GM12878 (cell line): Measurements from ENCODE around the gene TARS3. TPM values are rescaled to one million over a fixed set of nuclear protein-coding genes. Genes with fewer than 3 reads are reported as not detected.
A peak's percentile ranks its signal among the peaks of the same experiment; 100 is the strongest.

Experiments
- ATAC-seq: fragments of 200-7000 bp; cut with Tn5 transposase; 3 replicates; pipeline ENCODE4 v1.9.1; 2020; ENCODE audit warnings: mild to moderate bottlenecking, moderate library complexity
- BruUV-seq: library from RNA; stranded (reverse); fragments of 400-500 nt; replicated peaks from 2 replicates; lab custom pipeline; 2021; lab: Mats Ljungman, UMichigan
- CTCF ChIA-PET: fragments of 300-600 bp; sonication (Branson Sonifier 250); formaldehyde crosslinking; extraction: SDS; loops from one replicate; lab custom pipeline; 2021; ENCODE audit warnings: inconsistent platforms; lab: Yijun Ruan, JAX
- POLR2A ChIA-PET: fragments of 350-600 bp; formaldehyde crosslinking; extraction: SDS; loops from one replicate; lab custom pipeline; 2021; ENCODE audit warnings: inconsistent platforms; lab: Charles Lee
- RAD21 ChIA-PET: fragments of 300-600 bp; sonication (Branson Sonifier 250); formaldehyde crosslinking; loops from one replicate; lab custom pipeline; 2023; ENCODE audit warnings: antibody characterized with exemption; ENCODE audit not compliant: unreplicated experiment; lab: Charles Lee
- SMC1A ChIA-PET: fragments of 300-600 bp; sonication (Branson Sonifier 250); formaldehyde crosslinking; loops from one replicate; lab custom pipeline; 2023; ENCODE audit not compliant: unreplicated experiment, uncharacterized antibody; lab: Charles Lee
- DNase-seq: peaks from one replicate; pipeline ENCODE4 v3.0.0-alpha.2; 2011; ENCODE audit warnings: low read depth, low spot score
- FAIRE-seq: peaks from 3 replicates; lab custom pipeline; 2011; peaks lifted over from hg19 to GRCh38; lab: Jason Lieb, UNC
- H2AFZ ChIP-seq: 2 replicates; pipeline ENCODE4 v1.6.0; 2011; ENCODE audit warnings: low read depth, low read length, control low read depth; ENCODE audit not compliant: control insufficient read depth
- H3K27ac ChIP-seq: 2 replicates; pipeline ENCODE4 v1.5.1; 2011; ENCODE audit warnings: control low read depth; ENCODE audit not compliant: control insufficient read depth, insufficient read depth
- H3K27me3 ChIP-seq, 2 experiments: replicated peaks in 1 of 2; 2 replicates each; pipeline versions ENCODE4 v1.6.0 to v1.6.1; 2011; ENCODE audit warnings: low read length in 1 of 2; ENCODE audit not compliant: control insufficient read depth in 2 of 2, insufficient read depth in 2 of 2
- H3K36me3 ChIP-seq, 2 experiments: 2 replicates each; pipeline ENCODE4 v1.5.1; 2011; ENCODE audit warnings: low read length in 1 of 2; ENCODE audit not compliant: control insufficient read depth in 2 of 2, insufficient read depth in 2 of 2
- H3K4me1 ChIP-seq: 2 replicates; pipeline ENCODE4 v1.6.1; 2011; ENCODE audit warnings: mild to moderate bottlenecking, low read length, moderate library complexity, mixed read lengths; ENCODE audit not compliant: control insufficient read depth, insufficient read depth
- H3K4me2 ChIP-seq: 2 replicates; pipeline ENCODE4 v1.6.0; 2011; ENCODE audit warnings: control low read depth; ENCODE audit not compliant: control insufficient read depth, insufficient read depth
- H3K4me3 ChIP-seq: fragments of 200-600 bp; sonication (generic); 2 replicates; pipeline ENCODE4 v1.5.1; 2016
- H3K79me2 ChIP-seq: 2 replicates; pipeline ENCODE4 v1.6.0; 2011; ENCODE audit warnings: low read length; ENCODE audit not compliant: control insufficient read depth, insufficient read depth
- H3K9ac ChIP-seq: 2 replicates; pipeline ENCODE4 v1.8.0; 2011; ENCODE audit warnings: low read length, control low read depth, mixed read lengths; ENCODE audit not compliant: control insufficient read depth, insufficient read depth
- H3K9me3 ChIP-seq: replicated peaks from 3 replicates; pipeline ENCODE4 v1.5.1; 2011; ENCODE audit warnings: mild to moderate bottlenecking, low read length; ENCODE audit not compliant: control insufficient read depth, insufficient read depth
- H4K20me1 ChIP-seq: 2 replicates; pipeline ENCODE4 v1.6.0; 2011; ENCODE audit not compliant: control insufficient read depth, insufficient read depth
- ATF7 ChIP-seq: fragments of 450-650 bp; IDR thresholded peaks from 2 replicates; pipeline ENCODE4 v1.6.1; 2016; ENCODE audit warnings: low read depth, mild to moderate bottlenecking
- EED ChIP-seq: sonication (generic); IDR thresholded peaks from 2 replicates; pipeline ENCODE4 v1.6.1; 2016; ENCODE audit warnings: antibody characterized with exemption, low read depth
- ESRRA ChIP-seq: IDR thresholded peaks from 2 replicates; pipeline ENCODE4 v1.6.1; 2012; ENCODE audit warnings: mild to moderate bottlenecking, low read length, improper control_type of control experiment
- HDGF ChIP-seq: fragments of 450-650 bp; IDR thresholded peaks from 2 replicates; pipeline ENCODE4 v1.6.1; 2016; ENCODE audit warnings: antibody characterized with exemption
- IKZF1 ChIP-seq: fragments of 450-650 bp; conservative IDR thresholded peaks from 2 replicates; pipeline ENCODE4 v1.6.1; 2017; ENCODE audit warnings: antibody characterized with exemption, mild to moderate bottlenecking
- KDM1A ChIP-seq: fragments of 200-600 bp; sonication (generic); IDR thresholded peaks from 2 replicates; pipeline ENCODE4 v1.6.1; 2016; ENCODE audit warnings: borderline replicate concordance
- MEF2B ChIP-seq: fragments of 450-650 bp; IDR thresholded peaks from 2 replicates; pipeline ENCODE4 v1.6.1; 2018; ENCODE audit warnings: mild to moderate bottlenecking, moderate library complexity; ENCODE audit not compliant: partially characterized antibody, poor library complexity, severe bottlenecking
- NBN ChIP-seq: fragments of 450-650 bp; IDR thresholded peaks from 2 replicates; pipeline ENCODE4 v1.6.1; 2016
- POLR2A ChIP-seq: IDR thresholded peaks from 2 replicates; pipeline ENCODE4 v1.6.1; 2011; ENCODE audit warnings: low read depth, mild to moderate bottlenecking, low read length
- SIN3A ChIP-seq: IDR thresholded peaks from 2 replicates; pipeline ENCODE4 v1.6.1; 2012; ENCODE audit warnings: low read depth, low read length, improper control_type of control experiment
- ZNF384 ChIP-seq: IDR thresholded peaks from 2 replicates; pipeline ENCODE4 v1.6.1; 2012; ENCODE audit warnings: low read depth, mild to moderate bottlenecking, low read length, improper control_type of control experiment, borderline replicate concordance
- ZZZ3 ChIP-seq: IDR thresholded peaks from 2 replicates; pipeline ENCODE4 v1.6.1; 2011; ENCODE audit warnings: low read depth; ENCODE audit not compliant: control insufficient read depth, insufficient read length
- WGBS: methylation state at CpG from one replicate; pipeline ENCODE4 v1.1.6; 2016; ENCODE audit warnings: low lambda C conversion rate; ENCODE audit not compliant: insufficient replicate concordance, insufficient coverage; ENCODE audit errors: missing lambda C conversion rate; 5-methylcytosine and 5-hydroxymethylcytosine counted together
- in situ Hi-C: fragments of 300-500 bp; cut with MboI; formaldehyde crosslinking; loops from 9 replicates; pipeline ENCODE4 v1.14.3; 2018; ENCODE audit warnings: mixed read lengths
- intact Hi-C: fragments of 100-400 bp; cut with micrococcal nuclease; formaldehyde crosslinking; loops from one replicate; pipeline ENCODE4 v1.14.2; 2022; ENCODE audit not compliant: unreplicated experiment
- polyA plus RNA-seq, 11 experiments: library from polyadenylated mRNA; depleted of rRNA in 4 of 11; unstranded in 6 of 11; stranded (reverse) in 5 of 11; fragments of >200 nt; fragmentation: Nextera tagmentation in 4 of 11; fragmentation: Illumina TruSeq in 1 of 11; extraction: Ambion mirVana in 4 of 11; extraction: Trizol in 1 of 11; gene quantifications; 1 replicate in 1 of 11; 2 replicates in 10 of 11; pipeline versions ENCODE4 v1.2.1 to v1.2.3, GENCODE V29; 2011 to 2016; ENCODE audit warnings: inconsistent platforms in 2 of 11, missing spikeins in 2 of 11, low read depth in 1 of 11
- total RNA-seq, 4 experiments: library from RNA; depleted of rRNA in 3 of 4; stranded (reverse); fragments of >200 nt in 3 of 4; fragmentation: Illumina TruSeq in 1 of 4; extraction: Trizol in 1 of 4; gene quantifications; 2 replicates each; pipeline versions ENCODE4 v1.2.1 to v1.2.3, GENCODE V29; 2013 to 2021
- TF ChIP-seq, protein P1 (sequence below), 3 experiments: IDR thresholded peaks in 2 of 3; conservative IDR thresholded peaks in 1 of 3; 2 replicates each; pipeline ENCODE4 v1.5.1; 2011; ENCODE audit warnings: low read depth in 3 of 3, low read length in 3 of 3, mild to moderate bottlenecking in 3 of 3, control low read depth in 2 of 3, moderate library complexity in 2 of 3, inconsistent platforms in 1 of 3, mixed read lengths in 1 of 3; ENCODE audit not compliant: control insufficient read depth in 2 of 3, insufficient read depth in 1 of 3; ENCODE audit errors: extremely low read depth in 1 of 3
- TF ChIP-seq, protein P2 (sequence below): fragments of 150-350 bp; IDR thresholded peaks from 2 replicates; pipeline ENCODE4 v1.6.1; 2016; ENCODE audit warnings: low read depth, low read length
- TF ChIP-seq, protein P3 (sequence below): IDR thresholded peaks from 2 replicates; pipeline ENCODE4 v1.6.1; 2011; ENCODE audit warnings: low read depth, mild to moderate bottlenecking, low read length, moderate library complexity, borderline replicate concordance; ENCODE audit errors: extremely low read depth

TARS3 gene
- total and polyA plus RNA-seq, 10 of the 15 experiments (the other 5 are each of a cell fraction or from before 2014, with no cell fraction given) = 1.4 to 7.8 (median 5.3) TPM

DNA sequence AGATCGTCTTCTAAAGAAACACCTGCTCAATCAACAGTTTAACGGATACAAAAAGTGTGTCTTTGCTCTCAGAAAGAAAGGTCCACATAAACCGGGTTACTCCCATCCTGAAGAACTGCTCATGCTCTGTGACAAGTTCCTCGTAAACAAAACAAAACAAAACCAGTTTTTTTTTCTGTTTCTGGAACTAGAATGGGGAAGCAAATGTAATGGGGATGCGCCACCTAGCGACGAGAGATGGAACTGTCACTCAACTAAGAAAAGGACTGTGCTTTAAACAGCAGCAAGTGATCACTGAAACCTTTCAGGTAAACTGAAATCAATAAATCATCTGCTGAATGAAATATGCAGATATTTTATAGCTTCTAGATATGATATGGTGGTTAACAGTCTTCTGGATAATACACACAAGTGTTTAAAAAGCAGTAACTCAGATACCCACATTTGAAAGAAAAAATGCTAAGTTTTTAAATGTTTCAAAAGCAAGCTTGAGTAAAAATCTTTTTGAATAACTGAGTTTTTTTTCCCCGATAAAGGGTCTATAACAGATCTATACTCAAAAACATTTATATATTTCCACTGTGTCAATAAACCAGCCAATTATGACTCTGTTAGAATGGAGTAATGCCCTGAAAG, 83.0 kb downstream of the TARS3 start:
- Histone ChIP-seq H3K4me1 (peaks cover 5% of the 10 kb centered on the region; the same call in 1 of the 2 replicates), H3K4me3 (0 out of 2 replicates have a peak overlapping the region, but pooled peaks have one; percentile 8), H3K36me3 (peaks cover 5 to 12% of the 10 kb centered on the region in 2 experiments; a peak in 3 of 4 replicates), H3K9me3 (no peaks in the 10 kb centered on the region), H2AFZ (no peak overlapping the region), H3K9ac (no peak overlapping the region), H3K27me3 (no peaks in the 10 kb centered on the region), H4K20me1 (no peaks in the 10 kb centered on the region), H3K27ac (no peak overlapping the region), H3K79me2 (no peaks in the 10 kb centered on the region), H3K4me2 (peak overlapping the region; percentile 12; the same call in 1 of the 2 replicates)
- 15% methylated on average over 8 of the region's 8 CpGs for WGBS
- in situ Hi-C loops = loop anchor here (5.0 kb wide), 1 partner anchor 349 kb away; no protein-coding TSS in a partner anchor
- POLR2A ChIA-PET = interaction anchor here (0.5 kb wide), 1 partner anchor 300 kb away, joined by 5 read pairs; no protein-coding TSS in a partner anchor
- CTCF ChIA-PET = interaction anchor here (0.6 to 5.1 kb wide), 39 partner anchors 9 to 633 kb away, joined by 3 to 93 read pairs (median 4); partner anchors contain the start of genes SNRPA1 and TM2D3
- intact Hi-C loops = loop anchor here (1.0 kb wide), 2 partner anchors 341 to 346 kb away; partner anchors contain the start of gene SNRPA1
- RAD21 ChIA-PET = interaction anchor here (0.7 to 2.4 kb wide), 10 partner anchors 9 to 383 kb away, joined by 3 to 23 read pairs (median 4); partner anchors contain the start of gene SNRPA1
- DNase-seq (peak; percentile 56), ATAC-seq (peak; percentile 89), FAIRE-seq (peak; percentile 54)
- no TSS peak for BruUV-seq
- SMC1A ChIA-PET = interaction anchor here (0.6 to 4.9 kb wide), 18 partner anchors 8 to 383 kb away, joined by 3 to 30 read pairs (median 4); partner anchors contain the start of genes SNRPA1 and TM2D3
- TF ChIP-seq SIN3A (no peak), POLR2A (no peak), KDM1A (no peak), HDGF (no peak), NBN (0 out of 2 replicates have a peak, but pooled peaks have one; percentile 30), ZNF384 (peak; percentile 93), ATF7 (0 out of 2 replicates have a peak, but pooled peaks have one; percentile 5), EED (no peak), IKZF1 (no peak), ESRRA (no peak), MEF2B (no peak), ZZZ3 (no peak)
- TF ChIP-seq, protein P1, sequence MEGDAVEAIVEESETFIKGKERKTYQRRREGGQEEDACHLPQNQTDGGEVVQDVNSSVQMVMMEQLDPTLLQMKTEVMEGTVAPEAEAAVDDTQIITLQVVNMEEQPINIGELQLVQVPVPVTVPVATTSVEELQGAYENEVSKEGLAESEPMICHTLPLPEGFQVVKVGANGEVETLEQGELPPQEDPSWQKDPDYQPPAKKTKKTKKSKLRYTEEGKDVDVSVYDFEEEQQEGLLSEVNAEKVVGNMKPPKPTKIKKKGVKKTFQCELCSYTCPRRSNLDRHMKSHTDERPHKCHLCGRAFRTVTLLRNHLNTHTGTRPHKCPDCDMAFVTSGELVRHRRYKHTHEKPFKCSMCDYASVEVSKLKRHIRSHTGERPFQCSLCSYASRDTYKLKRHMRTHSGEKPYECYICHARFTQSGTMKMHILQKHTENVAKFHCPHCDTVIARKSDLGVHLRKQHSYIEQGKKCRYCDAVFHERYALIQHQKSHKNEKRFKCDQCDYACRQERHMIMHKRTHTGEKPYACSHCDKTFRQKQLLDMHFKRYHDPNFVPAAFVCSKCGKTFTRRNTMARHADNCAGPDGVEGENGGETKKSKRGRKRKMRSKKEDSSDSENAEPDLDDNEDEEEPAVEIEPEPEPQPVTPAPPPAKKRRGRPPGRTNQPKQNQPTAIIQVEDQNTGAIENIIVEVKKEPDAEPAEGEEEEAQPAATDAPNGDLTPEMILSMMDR (IDR thresholded peaks at IDR 0.05 in 2 of 3, conservative IDR thresholded peaks at IDR 0.05 in 1 of 3; ENCODE audit: control insufficient read depth in 2 of 3, extremely low read depth in 1 of 3, insufficient read depth in 1 of 3, low read depth in 3 of 3, low read length in 3 of 3) = peak; percentile 87 to 96 (median 91)
- TF ChIP-seq, protein P2, sequence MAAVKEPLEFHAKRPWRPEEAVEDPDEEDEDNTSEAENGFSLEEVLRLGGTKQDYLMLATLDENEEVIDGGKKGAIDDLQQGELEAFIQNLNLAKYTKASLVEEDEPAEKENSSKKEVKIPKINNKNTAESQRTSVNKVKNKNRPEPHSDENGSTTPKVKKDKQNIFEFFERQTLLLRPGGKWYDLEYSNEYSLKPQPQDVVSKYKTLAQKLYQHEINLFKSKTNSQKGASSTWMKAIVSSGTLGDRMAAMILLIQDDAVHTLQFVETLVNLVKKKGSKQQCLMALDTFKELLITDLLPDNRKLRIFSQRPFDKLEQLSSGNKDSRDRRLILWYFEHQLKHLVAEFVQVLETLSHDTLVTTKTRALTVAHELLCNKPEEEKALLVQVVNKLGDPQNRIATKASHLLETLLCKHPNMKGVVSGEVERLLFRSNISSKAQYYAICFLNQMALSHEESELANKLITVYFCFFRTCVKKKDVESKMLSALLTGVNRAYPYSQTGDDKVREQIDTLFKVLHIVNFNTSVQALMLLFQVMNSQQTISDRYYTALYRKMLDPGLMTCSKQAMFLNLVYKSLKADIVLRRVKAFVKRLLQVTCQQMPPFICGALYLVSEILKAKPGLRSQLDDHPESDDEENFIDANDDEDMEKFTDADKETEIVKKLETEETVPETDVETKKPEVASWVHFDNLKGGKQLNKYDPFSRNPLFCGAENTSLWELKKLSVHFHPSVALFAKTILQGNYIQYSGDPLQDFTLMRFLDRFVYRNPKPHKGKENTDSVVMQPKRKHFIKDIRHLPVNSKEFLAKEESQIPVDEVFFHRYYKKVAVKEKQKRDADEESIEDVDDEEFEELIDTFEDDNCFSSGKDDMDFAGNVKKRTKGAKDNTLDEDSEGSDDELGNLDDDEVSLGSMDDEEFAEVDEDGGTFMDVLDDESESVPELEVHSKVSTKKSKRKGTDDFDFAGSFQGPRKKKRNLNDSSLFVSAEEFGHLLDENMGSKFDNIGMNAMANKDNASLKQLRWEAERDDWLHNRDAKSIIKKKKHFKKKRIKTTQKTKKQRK = no peak
- TF ChIP-seq, protein P3, sequence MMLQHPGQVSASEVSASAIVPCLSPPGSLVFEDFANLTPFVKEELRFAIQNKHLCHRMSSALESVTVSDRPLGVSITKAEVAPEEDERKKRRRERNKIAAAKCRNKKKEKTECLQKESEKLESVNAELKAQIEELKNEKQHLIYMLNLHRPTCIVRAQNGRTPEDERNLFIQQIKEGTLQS = no peak
